AG04449 (cell line): ENCODE results near the gene SMOC2.

Experiments used
- CTCF ChIA-PET: fragments of 350-600 bp; formaldehyde crosslinking; extraction: SDS; loops from one replicate; lab custom pipeline; 2021; ENCODE audit warnings: antibody characterized with exemption; lab: Yijun Ruan, JAX
- POLR2A ChIA-PET: fragments of 400-600, 350-600 bp; formaldehyde crosslinking; extraction: SDS; loops from one replicate; lab custom pipeline; 2020; ENCODE audit warnings: antibody characterized with exemption, inconsistent platforms; lab: Yijun Ruan, JAX
- DNase-seq: peaks from one replicate; pipeline ENCODE4 v3.0.0-alpha.2; 2010; ENCODE audit warnings: low read depth, low spot score
- H3K4me3 ChIP-seq: 2 replicates; pipeline ENCODE4 v1.5.1; 2011; ENCODE audit warnings: low read depth, mild to moderate bottlenecking, control low read depth, low read length
- TF ChIP-seq, protein P1 (sequence below): IDR thresholded peaks from one replicate; pipeline ENCODE4 v1.5.1; 2011; ENCODE audit warnings: mild to moderate bottlenecking, moderate library complexity, low read length, control low read depth, inconsistent platforms; ENCODE audit not compliant: insufficient read depth; ENCODE audit errors: missing control alignments

The SMOC2 gene

DNA sequence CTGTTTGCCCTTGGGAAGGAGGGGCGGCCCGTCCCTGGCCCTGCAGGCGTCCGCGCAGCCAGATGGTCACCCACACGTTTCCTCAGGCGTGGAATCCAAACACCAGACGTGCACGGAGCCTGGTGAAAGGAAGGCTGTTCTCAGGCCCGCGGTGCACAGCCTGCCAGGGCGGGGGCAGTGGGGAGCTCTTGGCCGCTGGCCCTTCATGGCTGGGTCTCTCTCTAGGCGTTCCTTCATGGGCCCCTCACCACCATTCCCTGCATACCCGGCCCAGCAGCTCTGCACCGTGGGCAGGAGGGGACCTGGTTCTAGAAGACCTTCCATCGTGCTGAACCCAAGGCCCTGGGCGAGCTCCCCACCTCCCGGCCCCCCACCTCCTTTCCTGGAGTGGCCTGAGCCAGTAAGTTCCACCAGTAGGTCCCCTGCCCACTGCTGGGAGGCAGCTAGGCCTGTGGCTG is 30.4 kb upstream of the SMOC2 start:
- TF ChIP-seq, protein P1, sequence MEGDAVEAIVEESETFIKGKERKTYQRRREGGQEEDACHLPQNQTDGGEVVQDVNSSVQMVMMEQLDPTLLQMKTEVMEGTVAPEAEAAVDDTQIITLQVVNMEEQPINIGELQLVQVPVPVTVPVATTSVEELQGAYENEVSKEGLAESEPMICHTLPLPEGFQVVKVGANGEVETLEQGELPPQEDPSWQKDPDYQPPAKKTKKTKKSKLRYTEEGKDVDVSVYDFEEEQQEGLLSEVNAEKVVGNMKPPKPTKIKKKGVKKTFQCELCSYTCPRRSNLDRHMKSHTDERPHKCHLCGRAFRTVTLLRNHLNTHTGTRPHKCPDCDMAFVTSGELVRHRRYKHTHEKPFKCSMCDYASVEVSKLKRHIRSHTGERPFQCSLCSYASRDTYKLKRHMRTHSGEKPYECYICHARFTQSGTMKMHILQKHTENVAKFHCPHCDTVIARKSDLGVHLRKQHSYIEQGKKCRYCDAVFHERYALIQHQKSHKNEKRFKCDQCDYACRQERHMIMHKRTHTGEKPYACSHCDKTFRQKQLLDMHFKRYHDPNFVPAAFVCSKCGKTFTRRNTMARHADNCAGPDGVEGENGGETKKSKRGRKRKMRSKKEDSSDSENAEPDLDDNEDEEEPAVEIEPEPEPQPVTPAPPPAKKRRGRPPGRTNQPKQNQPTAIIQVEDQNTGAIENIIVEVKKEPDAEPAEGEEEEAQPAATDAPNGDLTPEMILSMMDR: no peak
- ChIA-PET POLR2A (no interaction called here), CTCF (no interaction called here)
- no peak overlapping the region for H3K4me3 ChIP-seq
- no peak for DNase-seq

GRCh38 chr6:168411130-168411529 is 29.9 kb upstream of the SMOC2 start:
- TF ChIP-seq, protein P1: no peak
- DNase-seq: no peak
- ChIA-PET CTCF (no interaction called here), POLR2A (no interaction called here)
- H3K4me3 ChIP-seq: no peak overlapping the region

- TF ChIP-seq, protein P1: no peak
- DNase-seq: no peak
- no peak overlapping the region for H3K4me3 ChIP-seq
- ChIA-PET POLR2A (no interaction called here), CTCF (no interaction called here)
Measured at GRCh38 chr6:168411793-168412192, 29.2 kb upstream of the SMOC2 start.

GRCh38 chr6:168412456-168412855 is 28.5 kb upstream of the SMOC2 start:
- ChIA-PET POLR2A (no interaction called here), CTCF (no interaction called here)
- TF ChIP-seq, protein P1: no peak
- H3K4me3 ChIP-seq: no peak overlapping the region
- no peak for DNase-seq

DNA sequence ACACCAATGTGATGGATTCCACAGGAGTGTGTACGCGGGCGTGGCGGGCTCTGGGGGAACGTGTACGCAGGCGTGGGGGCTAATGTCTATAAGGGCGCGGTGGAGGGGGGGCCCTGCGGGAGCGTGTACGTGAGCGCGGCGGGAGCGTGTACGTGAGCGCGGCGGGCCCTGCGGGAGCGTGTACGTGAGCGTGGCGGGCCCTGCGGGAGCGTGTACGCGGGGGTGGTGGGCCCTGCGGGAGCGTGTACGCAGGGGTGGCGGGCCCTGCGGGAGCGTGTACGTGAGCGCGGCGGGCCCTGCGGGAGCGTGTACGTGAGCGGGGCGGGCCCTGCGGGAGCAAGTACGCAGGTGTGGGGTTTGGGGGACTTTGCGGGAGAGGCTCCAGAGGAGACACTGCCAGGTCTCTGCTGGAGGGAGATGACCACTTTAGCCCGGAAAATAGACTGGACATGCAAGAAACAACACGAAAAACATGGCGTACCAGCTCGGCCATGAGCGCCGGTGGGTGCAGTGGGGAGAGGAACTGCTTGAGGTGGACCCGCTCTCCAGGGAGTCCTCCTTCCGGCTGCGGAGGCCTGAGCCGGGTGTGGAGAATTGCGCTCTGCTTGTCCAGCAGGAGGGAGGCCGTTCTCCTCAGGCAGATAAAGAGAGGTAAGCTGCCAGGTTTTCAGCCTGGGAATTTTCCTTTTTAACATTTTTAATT is 27.8 kb upstream of the SMOC2 start:
- ChIA-PET POLR2A (no interaction called here), CTCF (no interaction called here)
- no peak for DNase-seq
- H3K4me3 ChIP-seq: no peak overlapping the region
- TF ChIP-seq, protein P1: no peak

DNA sequence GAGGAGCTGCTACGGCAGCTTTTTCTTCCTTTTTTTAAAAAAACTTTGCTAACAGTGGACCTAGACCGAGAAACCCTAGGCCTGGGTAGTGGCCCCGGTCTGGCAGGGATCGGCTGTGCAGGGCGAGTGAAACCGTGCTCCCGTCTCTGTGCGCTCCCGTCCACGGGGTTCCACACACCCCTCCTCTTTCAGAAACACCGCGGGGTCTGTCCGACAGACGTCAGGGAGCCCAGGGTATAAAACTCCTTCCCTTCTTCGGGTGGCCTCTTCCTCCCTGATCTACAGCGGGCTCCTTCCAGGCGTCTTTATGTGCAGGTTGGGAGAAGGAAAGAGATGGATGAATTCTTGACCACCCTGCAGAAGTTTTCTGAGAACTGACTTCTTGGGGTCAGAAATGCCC is 27.1 kb upstream of the SMOC2 start:
- DNase-seq: no peak
- POLR2A ChIA-PET: no interaction called here
- TF ChIP-seq, protein P1: no peak

More for the DNA sequence above, 27.1 kb upstream of the SMOC2 start:
- CTCF ChIA-PET: no interaction called here
- no peak overlapping the region for H3K4me3 ChIP-seq
